Measurements from ENCODE around the gene NANOS2. TPM values are rescaled to one million over a fixed set of nuclear protein-coding genes. Genes with fewer than 3 reads are reported as not detected.

The NANOS2 gene
- total and polyA plus RNA-seq, 4 donors = not detected

DNA sequence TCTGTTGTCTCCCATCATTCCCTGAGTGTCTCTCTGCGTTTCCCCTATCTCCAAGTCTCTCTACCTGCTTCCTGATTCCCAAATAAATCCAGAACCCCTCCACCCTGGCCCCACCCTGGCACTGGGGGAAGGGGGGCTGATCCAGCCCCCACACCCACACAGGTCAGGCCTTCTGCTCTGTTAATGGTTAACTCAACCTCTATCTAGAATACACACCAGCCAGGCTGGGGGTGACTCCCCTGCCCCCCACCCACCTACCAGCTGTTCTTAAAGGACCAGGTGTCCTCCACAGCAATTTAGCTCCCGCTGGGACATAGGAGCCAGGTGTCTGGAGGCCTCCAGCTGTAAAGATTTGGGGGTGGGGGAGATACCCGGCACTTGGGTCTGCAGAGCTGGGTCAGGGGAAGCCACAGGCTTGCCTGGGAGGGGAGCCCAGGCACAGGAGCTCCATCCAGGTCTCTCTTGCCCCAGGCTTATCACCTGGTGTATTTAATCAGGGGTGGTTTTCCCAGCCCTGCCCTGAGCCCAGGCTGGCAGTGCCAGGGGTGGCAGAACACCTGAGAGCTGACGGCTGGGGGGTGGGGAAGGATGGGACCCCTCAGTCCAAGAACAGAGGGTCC is 32.6 kb downstream of the NANOS2 start:
- Histone ChIP-seq H3K27ac (ENCODE audit: low read depth in 1 of 2, low read length in 2 of 2) (peak overlapping the region; percentile 96 to 98), H3K27me3 (ENCODE audit: control insufficient read depth in 4 of 4, insufficient read depth in 4 of 4, low read length in 3 of 4) (no peaks in the 10 kb centered on the region), H3K36me3 (ENCODE audit: control insufficient read depth in 4 of 4, insufficient read depth in 3 of 4, low read depth in 1 of 4, low read length in 3 of 4) (no peaks in the 10 kb centered on the region), H3K4me1 (ENCODE audit: control insufficient read depth in 4 of 4, insufficient read depth in 4 of 4, low read length in 3 of 4) (peaks cover 23 to 74% (median 45%) of the 10 kb centered on the region in 4 donors), H3K9ac (ENCODE audit: low read depth in 1 of 2, low read length in 2 of 2) (peak overlapping the region; percentile 75 to 87), H3K4me3 (ENCODE audit: low read depth in 1 of 3, low read length in 3 of 3) (peak overlapping the region; percentile 42 to 64 (median 64)), H3K9me3 (ENCODE audit: control insufficient read depth in 4 of 4, low read length in 3 of 4) (no peaks in the 10 kb centered on the region)
- WGBS = 26% methylated on average over 4 of the region's 4 CpGs
- TF ChIP-seq, protein P1, sequence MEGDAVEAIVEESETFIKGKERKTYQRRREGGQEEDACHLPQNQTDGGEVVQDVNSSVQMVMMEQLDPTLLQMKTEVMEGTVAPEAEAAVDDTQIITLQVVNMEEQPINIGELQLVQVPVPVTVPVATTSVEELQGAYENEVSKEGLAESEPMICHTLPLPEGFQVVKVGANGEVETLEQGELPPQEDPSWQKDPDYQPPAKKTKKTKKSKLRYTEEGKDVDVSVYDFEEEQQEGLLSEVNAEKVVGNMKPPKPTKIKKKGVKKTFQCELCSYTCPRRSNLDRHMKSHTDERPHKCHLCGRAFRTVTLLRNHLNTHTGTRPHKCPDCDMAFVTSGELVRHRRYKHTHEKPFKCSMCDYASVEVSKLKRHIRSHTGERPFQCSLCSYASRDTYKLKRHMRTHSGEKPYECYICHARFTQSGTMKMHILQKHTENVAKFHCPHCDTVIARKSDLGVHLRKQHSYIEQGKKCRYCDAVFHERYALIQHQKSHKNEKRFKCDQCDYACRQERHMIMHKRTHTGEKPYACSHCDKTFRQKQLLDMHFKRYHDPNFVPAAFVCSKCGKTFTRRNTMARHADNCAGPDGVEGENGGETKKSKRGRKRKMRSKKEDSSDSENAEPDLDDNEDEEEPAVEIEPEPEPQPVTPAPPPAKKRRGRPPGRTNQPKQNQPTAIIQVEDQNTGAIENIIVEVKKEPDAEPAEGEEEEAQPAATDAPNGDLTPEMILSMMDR (IDR thresholded peaks at IDR 0.05; ENCODE audit: low read depth, low read length, missing input control) = no peak
- TF ChIP-seq, protein P2, sequence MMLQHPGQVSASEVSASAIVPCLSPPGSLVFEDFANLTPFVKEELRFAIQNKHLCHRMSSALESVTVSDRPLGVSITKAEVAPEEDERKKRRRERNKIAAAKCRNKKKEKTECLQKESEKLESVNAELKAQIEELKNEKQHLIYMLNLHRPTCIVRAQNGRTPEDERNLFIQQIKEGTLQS (IDR thresholded peaks at IDR 0.05) = no peak
- TF ChIP-seq EGR1 (IDR thresholded peaks at IDR 0.05; ENCODE audit: low read depth in 2 of 2) (peak; percentile 97 to 98), RAD21 (IDR thresholded peaks at IDR 0.05) (peak in 1 of 2 donors; percentile 15), FOXA2 (IDR thresholded peaks at IDR 0.05) (peak; percentile 58), HNF4A (conservative IDR thresholded peaks at IDR 0.05) (peak; percentile 14 to 55), SP1 (IDR thresholded peaks at IDR 0.05) (peak; percentile 79), GABPA (IDR thresholded peaks at IDR 0.05 in 1 of 2, conservative IDR thresholded peaks at IDR 0.05 in 1 of 2) (no peak), HNF4G (IDR thresholded peaks at IDR 0.05) (no peak), RXRA (IDR thresholded peaks at IDR 0.05) (peak; percentile 56 to 79), FOXA1 (IDR thresholded peaks at IDR 0.05) (no peak)
- TF ChIP-seq, protein P3, sequence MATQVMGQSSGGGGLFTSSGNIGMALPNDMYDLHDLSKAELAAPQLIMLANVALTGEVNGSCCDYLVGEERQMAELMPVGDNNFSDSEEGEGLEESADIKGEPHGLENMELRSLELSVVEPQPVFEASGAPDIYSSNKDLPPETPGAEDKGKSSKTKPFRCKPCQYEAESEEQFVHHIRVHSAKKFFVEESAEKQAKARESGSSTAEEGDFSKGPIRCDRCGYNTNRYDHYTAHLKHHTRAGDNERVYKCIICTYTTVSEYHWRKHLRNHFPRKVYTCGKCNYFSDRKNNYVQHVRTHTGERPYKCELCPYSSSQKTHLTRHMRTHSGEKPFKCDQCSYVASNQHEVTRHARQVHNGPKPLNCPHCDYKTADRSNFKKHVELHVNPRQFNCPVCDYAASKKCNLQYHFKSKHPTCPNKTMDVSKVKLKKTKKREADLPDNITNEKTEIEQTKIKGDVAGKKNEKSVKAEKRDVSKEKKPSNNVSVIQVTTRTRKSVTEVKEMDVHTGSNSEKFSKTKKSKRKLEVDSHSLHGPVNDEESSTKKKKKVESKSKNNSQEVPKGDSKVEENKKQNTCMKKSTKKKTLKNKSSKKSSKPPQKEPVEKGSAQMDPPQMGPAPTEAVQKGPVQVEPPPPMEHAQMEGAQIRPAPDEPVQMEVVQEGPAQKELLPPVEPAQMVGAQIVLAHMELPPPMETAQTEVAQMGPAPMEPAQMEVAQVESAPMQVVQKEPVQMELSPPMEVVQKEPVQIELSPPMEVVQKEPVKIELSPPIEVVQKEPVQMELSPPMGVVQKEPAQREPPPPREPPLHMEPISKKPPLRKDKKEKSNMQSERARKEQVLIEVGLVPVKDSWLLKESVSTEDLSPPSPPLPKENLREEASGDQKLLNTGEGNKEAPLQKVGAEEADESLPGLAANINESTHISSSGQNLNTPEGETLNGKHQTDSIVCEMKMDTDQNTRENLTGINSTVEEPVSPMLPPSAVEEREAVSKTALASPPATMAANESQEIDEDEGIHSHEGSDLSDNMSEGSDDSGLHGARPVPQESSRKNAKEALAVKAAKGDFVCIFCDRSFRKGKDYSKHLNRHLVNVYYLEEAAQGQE (IDR thresholded peaks at IDR 0.05) = peak; percentile 28
- TF ChIP-seq, protein P4, sequence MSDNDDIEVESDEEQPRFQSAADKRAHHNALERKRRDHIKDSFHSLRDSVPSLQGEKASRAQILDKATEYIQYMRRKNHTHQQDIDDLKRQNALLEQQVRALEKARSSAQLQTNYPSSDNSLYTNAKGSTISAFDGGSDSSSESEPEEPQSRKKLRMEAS (IDR thresholded peaks at IDR 0.05) = peak; percentile 74
- TF ChIP-seq, protein P5, sequence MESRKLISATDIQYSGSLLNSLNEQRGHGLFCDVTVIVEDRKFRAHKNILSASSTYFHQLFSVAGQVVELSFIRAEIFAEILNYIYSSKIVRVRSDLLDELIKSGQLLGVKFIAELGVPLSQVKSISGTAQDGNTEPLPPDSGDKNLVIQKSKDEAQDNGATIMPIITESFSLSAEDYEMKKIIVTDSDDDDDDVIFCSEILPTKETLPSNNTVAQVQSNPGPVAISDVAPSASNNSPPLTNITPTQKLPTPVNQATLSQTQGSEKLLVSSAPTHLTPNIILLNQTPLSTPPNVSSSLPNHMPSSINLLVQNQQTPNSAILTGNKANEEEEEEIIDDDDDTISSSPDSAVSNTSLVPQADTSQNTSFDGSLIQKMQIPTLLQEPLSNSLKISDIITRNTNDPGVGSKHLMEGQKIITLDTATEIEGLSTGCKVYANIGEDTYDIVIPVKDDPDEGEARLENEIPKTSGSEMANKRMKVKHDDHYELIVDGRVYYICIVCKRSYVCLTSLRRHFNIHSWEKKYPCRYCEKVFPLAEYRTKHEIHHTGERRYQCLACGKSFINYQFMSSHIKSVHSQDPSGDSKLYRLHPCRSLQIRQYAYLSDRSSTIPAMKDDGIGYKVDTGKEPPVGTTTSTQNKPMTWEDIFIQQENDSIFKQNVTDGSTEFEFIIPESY (IDR thresholded peaks at IDR 0.05) = peak; percentile 26
- DNase-seq (ENCODE audit: low spot score) = peak; percentile 62
